ENCODE data around the gene CACNA1G.

GRCh38 chr17:50647187-50647586, 86.7 kb downstream of the CACNA1G start:
- no peak for TF ChIP-seq CTCF (IDR thresholded peaks at IDR 0.05 in 8 of 11, conservative IDR thresholded peaks at IDR 0.05 in 3 of 11)
- TF ChIP-seq POLR2AphosphoS5 (IDR thresholded peaks at IDR 0.05): no peak
- TF ChIP-seq POLR2A (IDR thresholded peaks at IDR 0.05): no peak

Data from spleen (tissue), 7 donors.